ENCODE measurements around the gene PERM1. TPM values are rescaled to one million over a fixed set of nuclear protein-coding genes. Genes with fewer than 3 reads are reported as not detected.
"Not testable (repeated sequence)": the region's sequence is repeated elsewhere in the genome, so short reads cannot be mapped to it uniquely, and the experiment has no call there.

The PERM1 gene
- not detected for total RNA-seq
- not detected for polyA plus RNA-seq (2013, experiment 1 of 2)
- polyA plus RNA-seq (2013, experiment 2 of 2) = not detected
- long read RNA-seq, experiment 1 = 0 reads
- long read RNA-seq, experiment 2 = 0 reads
- long read RNA-seq, experiment 3 = 0 reads
- long read RNA-seq, experiment 4 = 0 reads

GRCh38 chr1:981955-982558 is at the start of gene PERM1:
PERM1 (minus strand) TSS chr1:982093; CDS start chr1:981029, 1,064 bp downstream.
- no peak within 1 kb of the TSS for H3K27ac Mint-ChIP-seq
- WGBS, 2 experiments (ENCODE audit: insufficient coverage in 1 of 2, insufficient read length in 1 of 2) = 74 to 85% methylated on average over 14 to 28 of the region's 28 CpGs
- H3K36me3 Mint-ChIP-seq (ENCODE audit: low read depth) = peaks cover 3% of the 10 kb centered on the region
- DNase-seq = no peak
- Histone ChIP-seq H3K4me3 (ENCODE audit: low read length) (no peak within 1 kb of the TSS), H3K9me3 (ENCODE audit: control insufficient read depth, low read length) (no peaks in the 10 kb centered on the region), H3K4me1 (ENCODE audit: control insufficient read depth, insufficient read depth, low read length) (no peaks in the 10 kb centered on the region), H3K9ac (ENCODE audit: extremely low read depth, low read length, poor library complexity, severe bottlenecking) (no peak within 1 kb of the TSS), H3K27me3 (ENCODE audit: control insufficient read depth, insufficient read depth, low read length, poor library complexity, severe bottlenecking) (peaks cover 40% of the 10 kb centered on the region), H3K36me3 (ENCODE audit: control insufficient read depth, insufficient read depth, low read length) (no peaks in the 10 kb centered on the region), H3K27ac (ENCODE audit: low read depth, low read length) (no peak within 1 kb of the TSS)
- no peaks in the 10 kb centered on the region for H3K4me1 Mint-ChIP-seq
- H3K4me3 Mint-ChIP-seq = no peak within 1 kb of the TSS
- no peak for TF ChIP-seq CTCF (conservative IDR thresholded peaks at IDR 0.05)
- peaks cover 54% of the 10 kb centered on the region for H3K27me3 Mint-ChIP-seq (ENCODE audit: insufficient read depth)
- H3K9me3 Mint-ChIP-seq = peaks cover 5% of the 10 kb centered on the region

- 70 to 78% methylated on average over 4 to 7 of the region's 7 CpGs for WGBS, 2 experiments (ENCODE audit: insufficient coverage in 1 of 2, insufficient read length in 1 of 2)
- Histone ChIP-seq H3K27ac (ENCODE audit: low read depth, low read length) (peak overlapping the region; percentile 32), H3K36me3 (ENCODE audit: control insufficient read depth, insufficient read depth, low read length) (peaks cover 16% of the 10 kb centered on the region)
- DNase-seq; H3K4me3 Mint-ChIP-seq; H3K9me3 Mint-ChIP-seq; H3K4me3 ChIP-seq (ENCODE audit: low read length); H3K27me3 ChIP-seq (ENCODE audit: control insufficient read depth, insufficient read depth, low read length, poor library complexity, severe bottlenecking); H3K9me3 ChIP-seq (ENCODE audit: control insufficient read depth, low read length); H3K4me1 ChIP-seq (ENCODE audit: control insufficient read depth, insufficient read depth, low read length); H3K27ac Mint-ChIP-seq; H3K9ac ChIP-seq (ENCODE audit: extremely low read depth, low read length, poor library complexity, severe bottlenecking): not testable (repeated sequence)
- H3K36me3 Mint-ChIP-seq (ENCODE audit: low read depth) = peaks cover 12% of the 10 kb centered on the region
- peaks cover 10% of the 10 kb centered on the region for H3K4me1 Mint-ChIP-seq
- H3K27me3 Mint-ChIP-seq (ENCODE audit: insufficient read depth) = peaks cover 25% of the 10 kb centered on the region
Observed at GRCh38 chr1:1030867-1031658, 49.2 kb upstream of the PERM1 start.

- Mint-ChIP-seq H3K36me3 (ENCODE audit: low read depth) (peaks cover 12% of the 10 kb centered on the region), H3K4me3 (no peak overlapping the region), H3K4me1 (peaks cover 20% of the 10 kb centered on the region), H3K9me3 (no peaks in the 10 kb centered on the region), H3K27me3 (ENCODE audit: insufficient read depth) (peaks cover 14% of the 10 kb centered on the region), H3K27ac (no peak overlapping the region)
- TF ChIP-seq CTCF (conservative IDR thresholded peaks at IDR 0.05) = no peak
- no peak overlapping the region for H3K27ac ChIP-seq (ENCODE audit: low read depth, low read length)
- WGBS, 2 experiments (ENCODE audit: insufficient coverage in 1 of 2, insufficient read length in 1 of 2) = 95 to 96% methylated on average over 12 to 17 of the region's 17 CpGs
- H3K36me3 ChIP-seq (ENCODE audit: control insufficient read depth, insufficient read depth, low read length) = peaks cover 29% of the 10 kb centered on the region
- no peak overlapping the region for H3K9ac ChIP-seq (ENCODE audit: extremely low read depth, low read length, poor library complexity, severe bottlenecking)
- no peak for DNase-seq
- no peaks in the 10 kb centered on the region for H3K9me3 ChIP-seq (ENCODE audit: control insufficient read depth, low read length)
- H3K4me3 ChIP-seq (ENCODE audit: low read length) = no peak overlapping the region
- H3K27me3 ChIP-seq (ENCODE audit: control insufficient read depth, insufficient read depth, low read length, poor library complexity, severe bottlenecking) = no peaks in the 10 kb centered on the region
- peaks cover 18% of the 10 kb centered on the region for H3K4me1 ChIP-seq (ENCODE audit: control insufficient read depth, insufficient read depth, low read length)
Observed at GRCh38 chr1:1027791-1028190, 45.9 kb upstream of the PERM1 start.
